MM.1S (cell line): ENCODE measurements around the gene C8B.

Experiments
- EZH2 ChIP-seq: fragments of 300-600 bp; sonication (generic); optimal IDR thresholded peaks from 2 replicates; pipeline ENCODE3; 2017; ENCODE audit warnings: low read depth, mild to moderate bottlenecking, antibody characterized with exemption, low read length, mixed read lengths
- EZH2phosphoT487 ChIP-seq: fragments of 300-600 bp; sonication (generic); IDR thresholded peaks from 2 replicates; pipeline ENCODE4 v1.6.1; 2018; ENCODE audit warnings: antibody characterized with exemption, low read length
- TF ChIP-seq, protein P1 (sequence below): fragments of 300-600 bp; sonication (generic); IDR thresholded peaks from 2 replicates; pipeline ENCODE4 v1.5.1; 2016; ENCODE audit warnings: antibody characterized with exemption, low read length, mixed read lengths

GRCh38 chr1:56910441-56910985 is 55.3 kb downstream of the C8B start:
- TF ChIP-seq EZH2phosphoT487 = no peak
- TF ChIP-seq EZH2 = no peak
- TF ChIP-seq, protein P1, sequence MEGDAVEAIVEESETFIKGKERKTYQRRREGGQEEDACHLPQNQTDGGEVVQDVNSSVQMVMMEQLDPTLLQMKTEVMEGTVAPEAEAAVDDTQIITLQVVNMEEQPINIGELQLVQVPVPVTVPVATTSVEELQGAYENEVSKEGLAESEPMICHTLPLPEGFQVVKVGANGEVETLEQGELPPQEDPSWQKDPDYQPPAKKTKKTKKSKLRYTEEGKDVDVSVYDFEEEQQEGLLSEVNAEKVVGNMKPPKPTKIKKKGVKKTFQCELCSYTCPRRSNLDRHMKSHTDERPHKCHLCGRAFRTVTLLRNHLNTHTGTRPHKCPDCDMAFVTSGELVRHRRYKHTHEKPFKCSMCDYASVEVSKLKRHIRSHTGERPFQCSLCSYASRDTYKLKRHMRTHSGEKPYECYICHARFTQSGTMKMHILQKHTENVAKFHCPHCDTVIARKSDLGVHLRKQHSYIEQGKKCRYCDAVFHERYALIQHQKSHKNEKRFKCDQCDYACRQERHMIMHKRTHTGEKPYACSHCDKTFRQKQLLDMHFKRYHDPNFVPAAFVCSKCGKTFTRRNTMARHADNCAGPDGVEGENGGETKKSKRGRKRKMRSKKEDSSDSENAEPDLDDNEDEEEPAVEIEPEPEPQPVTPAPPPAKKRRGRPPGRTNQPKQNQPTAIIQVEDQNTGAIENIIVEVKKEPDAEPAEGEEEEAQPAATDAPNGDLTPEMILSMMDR = no peak
